ENCODE data around the gene OTOS. TPM values are rescaled to one million over a fixed set of nuclear protein-coding genes. Genes with fewer than 3 reads are reported as not detected.

OTOS gene
- total RNA-seq, 2 experiments from 2014 or later: not detected

DNA sequence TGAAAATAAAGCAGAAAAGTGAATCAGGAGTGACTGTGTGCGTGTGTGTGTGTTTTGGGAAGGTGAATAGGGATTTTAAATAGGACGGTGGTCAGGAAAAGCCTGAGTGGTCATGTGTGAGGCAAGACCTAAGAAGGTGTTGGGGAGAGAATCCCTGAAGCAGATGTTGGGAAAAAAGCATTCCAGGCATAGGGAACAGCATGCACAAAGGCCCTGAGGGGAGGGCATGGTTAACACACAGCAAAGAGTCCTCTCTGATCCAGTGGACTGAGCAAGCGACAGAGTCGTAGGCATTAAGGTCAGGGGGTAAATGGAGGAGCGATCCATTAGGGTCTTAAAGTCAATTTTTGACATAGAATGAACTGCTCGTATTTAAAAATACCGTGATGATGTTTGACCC lies 34.0 kb upstream of the OTOS start:
- no peaks in the 10 kb centered on the region for H3K9me3 ChIP-seq (ENCODE audit: control insufficient read depth in 1 of 2, insufficient read depth in 1 of 2, low read length in 2 of 2)
- DNase-seq (no peak), ATAC-seq (ENCODE audit: poor library complexity) (no peak)
- H3K4me1 ChIP-seq (ENCODE audit: insufficient read depth, low read length): no peaks in the 10 kb centered on the region
- Mint-ChIP-seq H3K27ac (no peak overlapping the region), H3K27me3 (peaks cover 22% of the 10 kb centered on the region), H3K4me1 (ENCODE audit: low read depth) (no peaks in the 10 kb centered on the region), H3K9me3 (no peaks in the 10 kb centered on the region), H3K4me3 (no peak overlapping the region), H3K36me3 (ENCODE audit: low read depth) (no peaks in the 10 kb centered on the region)
- H3K27ac ChIP-seq (ENCODE audit: low read depth in 1 of 2, low read length in 2 of 2): no peak overlapping the region
- H3K27me3 ChIP-seq (ENCODE audit: control insufficient read depth in 1 of 2, insufficient read depth in 2 of 2, low read length in 2 of 2): peaks cover 0 to 4% of the 10 kb centered on the region in 2 experiments
- TF ChIP-seq, protein P1, sequence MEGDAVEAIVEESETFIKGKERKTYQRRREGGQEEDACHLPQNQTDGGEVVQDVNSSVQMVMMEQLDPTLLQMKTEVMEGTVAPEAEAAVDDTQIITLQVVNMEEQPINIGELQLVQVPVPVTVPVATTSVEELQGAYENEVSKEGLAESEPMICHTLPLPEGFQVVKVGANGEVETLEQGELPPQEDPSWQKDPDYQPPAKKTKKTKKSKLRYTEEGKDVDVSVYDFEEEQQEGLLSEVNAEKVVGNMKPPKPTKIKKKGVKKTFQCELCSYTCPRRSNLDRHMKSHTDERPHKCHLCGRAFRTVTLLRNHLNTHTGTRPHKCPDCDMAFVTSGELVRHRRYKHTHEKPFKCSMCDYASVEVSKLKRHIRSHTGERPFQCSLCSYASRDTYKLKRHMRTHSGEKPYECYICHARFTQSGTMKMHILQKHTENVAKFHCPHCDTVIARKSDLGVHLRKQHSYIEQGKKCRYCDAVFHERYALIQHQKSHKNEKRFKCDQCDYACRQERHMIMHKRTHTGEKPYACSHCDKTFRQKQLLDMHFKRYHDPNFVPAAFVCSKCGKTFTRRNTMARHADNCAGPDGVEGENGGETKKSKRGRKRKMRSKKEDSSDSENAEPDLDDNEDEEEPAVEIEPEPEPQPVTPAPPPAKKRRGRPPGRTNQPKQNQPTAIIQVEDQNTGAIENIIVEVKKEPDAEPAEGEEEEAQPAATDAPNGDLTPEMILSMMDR (IDR thresholded peaks at IDR 0.05): no peak
- ChIA-PET POLR2A (no interaction called here), CTCF (no interaction called here)
- intact Hi-C loops (cut with DNase I, micrococcal nuclease): no loop called here
- no peak overlapping the region for H3K4me3 ChIP-seq (ENCODE audit: low read length)
- H3K36me3 ChIP-seq (ENCODE audit: insufficient read depth, low read length): no peaks in the 10 kb centered on the region

DNA sequence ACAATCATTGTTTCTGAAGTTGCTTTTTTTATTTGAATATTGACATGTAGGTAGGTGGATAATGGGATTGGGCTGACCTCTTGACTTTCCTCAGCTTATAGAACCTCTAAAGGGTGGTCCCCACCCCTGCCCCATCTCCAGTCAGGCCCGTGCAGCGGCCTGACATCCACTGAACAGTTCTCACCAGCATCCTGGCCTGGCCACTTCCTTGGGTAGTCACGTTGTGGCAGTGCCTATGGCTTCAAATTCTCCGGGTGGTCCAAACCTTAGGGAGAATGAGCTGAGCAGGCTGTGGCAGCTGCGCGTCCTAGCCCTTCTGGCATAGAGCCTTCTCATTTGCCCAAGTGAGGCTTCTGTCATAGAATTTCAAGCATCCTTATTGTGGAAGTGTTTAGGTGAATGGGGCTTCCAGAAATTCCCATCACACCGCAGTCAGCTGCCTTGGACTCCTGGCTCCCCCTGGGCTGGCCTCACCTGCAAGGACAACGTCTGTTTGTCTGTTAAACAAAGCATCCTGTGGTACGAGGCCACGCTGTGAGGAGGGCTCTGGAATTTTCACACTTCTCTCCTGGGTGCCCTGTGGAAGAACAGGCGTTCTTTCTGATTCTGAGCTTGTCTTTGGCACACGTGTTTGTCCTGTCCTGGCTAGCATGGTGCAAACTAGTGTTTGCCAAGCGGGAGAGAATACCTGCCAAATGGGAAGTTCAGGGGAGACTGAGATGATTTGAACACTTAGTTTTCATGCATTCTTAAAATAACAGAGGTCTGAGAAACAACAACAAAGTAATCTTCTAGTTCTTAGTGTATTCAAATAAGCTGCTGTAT lies 31.8 kb upstream of the OTOS start:
- Mint-ChIP-seq H3K4me1 (ENCODE audit: low read depth) (no peaks in the 10 kb centered on the region), H3K27me3 (peaks cover 16% of the 10 kb centered on the region), H3K27ac (no peak overlapping the region), H3K9me3 (no peaks in the 10 kb centered on the region), H3K4me3 (no peak overlapping the region), H3K36me3 (ENCODE audit: low read depth) (no peaks in the 10 kb centered on the region)
- intact Hi-C loops (cut with DNase I, micrococcal nuclease): no loop called here
- ChIA-PET POLR2A (no interaction called here), CTCF (no interaction called here)
- H3K9me3 ChIP-seq (ENCODE audit: control insufficient read depth in 1 of 2, insufficient read depth in 1 of 2, low read length in 2 of 2): peaks cover 0 to 3% of the 10 kb centered on the region in 2 experiments
- TF ChIP-seq, protein P1 (IDR thresholded peaks at IDR 0.05): no peak
- H3K4me3 ChIP-seq (ENCODE audit: low read length): no peak overlapping the region
- no peaks in the 10 kb centered on the region for H3K4me1 ChIP-seq (ENCODE audit: insufficient read depth, low read length)
- no peaks in the 10 kb centered on the region for H3K36me3 ChIP-seq (ENCODE audit: insufficient read depth, low read length)
- no peak overlapping the region for H3K27ac ChIP-seq (ENCODE audit: low read depth in 1 of 2, low read length in 2 of 2)
- no peak for ATAC-seq (ENCODE audit: poor library complexity)
- no peak for DNase-seq
- peaks cover 0 to 7% of the 10 kb centered on the region in 2 experiments for H3K27me3 ChIP-seq (ENCODE audit: control insufficient read depth in 1 of 2, insufficient read depth in 2 of 2, low read length in 2 of 2)

DNA sequence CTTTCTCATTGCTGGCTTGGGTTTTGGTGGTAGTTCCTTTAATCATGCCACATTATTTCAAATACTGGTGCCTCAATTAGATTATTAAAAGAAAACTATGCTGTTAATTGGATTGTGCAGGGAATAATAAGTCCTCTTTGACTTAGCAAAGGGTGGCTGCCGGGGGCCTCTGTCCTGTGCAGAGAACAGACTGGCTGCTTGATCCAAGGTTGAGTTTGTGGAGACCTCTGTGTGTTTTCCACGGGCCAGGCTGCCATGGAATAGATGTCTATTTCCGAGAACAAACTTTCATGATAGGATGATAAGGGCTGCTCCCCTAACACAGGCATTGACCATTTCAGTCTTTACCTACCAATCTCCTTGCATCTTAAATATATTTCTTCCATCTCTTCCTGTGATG lies 30.4 kb upstream of the OTOS start:
- POLR2A ChIA-PET: no interaction called here
- Histone ChIP-seq H3K27ac (ENCODE audit: low read depth in 1 of 2, low read length in 2 of 2) (no peak overlapping the region), H3K4me3 (ENCODE audit: low read length) (no peak overlapping the region), H3K36me3 (ENCODE audit: insufficient read depth, low read length) (no peaks in the 10 kb centered on the region), H3K4me1 (ENCODE audit: insufficient read depth, low read length) (no peaks in the 10 kb centered on the region), H3K27me3 (ENCODE audit: control insufficient read depth in 1 of 2, insufficient read depth in 2 of 2, low read length in 2 of 2) (peaks cover 0 to 12% of the 10 kb centered on the region in 2 experiments), H3K9me3 (ENCODE audit: control insufficient read depth in 1 of 2, insufficient read depth in 1 of 2, low read length in 2 of 2) (peaks cover 0 to 7% of the 10 kb centered on the region in 2 experiments)
- Mint-ChIP-seq H3K4me3 (no peak overlapping the region), H3K9me3 (no peaks in the 10 kb centered on the region), H3K27me3 (peaks cover 6% of the 10 kb centered on the region), H3K36me3 (ENCODE audit: low read depth) (no peaks in the 10 kb centered on the region), H3K27ac (no peak overlapping the region), H3K4me1 (ENCODE audit: low read depth) (no peaks in the 10 kb centered on the region)
- ATAC-seq (ENCODE audit: poor library complexity) (no peak), DNase-seq (no peak)
- intact Hi-C loops (cut with DNase I, micrococcal nuclease): no loop called here
- TF ChIP-seq, protein P1 (IDR thresholded peaks at IDR 0.05): no peak
- CTCF ChIA-PET: no interaction called here
